GM12878 (cell line): ENCODE results near the gene KRT75. TPM values are rescaled to one million over a fixed set of nuclear protein-coding genes. Genes with fewer than 3 reads are reported as not detected.

Experiments
- ATAC-seq: fragments of 200-7000 bp; cut with Tn5 transposase; 3 replicates; pipeline ENCODE4 v1.9.1; 2020; ENCODE audit warnings: mild to moderate bottlenecking, moderate library complexity
- BruUV-seq: library from RNA; stranded (reverse); fragments of 400-500 nt; replicated peaks from 2 replicates; lab custom pipeline; 2021; lab: Mats Ljungman, UMichigan
- CTCF ChIA-PET: fragments of 300-600 bp; sonication (Branson Sonifier 250); formaldehyde crosslinking; extraction: SDS; loops from one replicate; lab custom pipeline; 2021; ENCODE audit warnings: inconsistent platforms; lab: Yijun Ruan, JAX
- POLR2A ChIA-PET: fragments of 350-600 bp; formaldehyde crosslinking; extraction: SDS; loops from one replicate; lab custom pipeline; 2021; ENCODE audit warnings: inconsistent platforms; lab: Charles Lee
- RAD21 ChIA-PET: fragments of 300-600 bp; sonication (Branson Sonifier 250); formaldehyde crosslinking; loops from one replicate; lab custom pipeline; 2023; ENCODE audit warnings: antibody characterized with exemption; ENCODE audit not compliant: unreplicated experiment; lab: Charles Lee
- SMC1A ChIA-PET: fragments of 300-600 bp; sonication (Branson Sonifier 250); formaldehyde crosslinking; loops from one replicate; lab custom pipeline; 2023; ENCODE audit not compliant: unreplicated experiment, uncharacterized antibody; lab: Charles Lee
- DNase-seq: peaks from one replicate; pipeline ENCODE4 v3.0.0-alpha.2; 2011; ENCODE audit warnings: low read depth, low spot score
- FAIRE-seq: peaks from 3 replicates; lab custom pipeline; 2011; peaks lifted over from hg19 to GRCh38; lab: Jason Lieb, UNC
- H2AFZ ChIP-seq: 2 replicates; pipeline ENCODE4 v1.6.0; 2011; ENCODE audit warnings: low read depth, low read length, control low read depth; ENCODE audit not compliant: control insufficient read depth
- H3K27ac ChIP-seq: 2 replicates; pipeline ENCODE4 v1.5.1; 2011; ENCODE audit warnings: control low read depth; ENCODE audit not compliant: control insufficient read depth, insufficient read depth
- H3K27me3 ChIP-seq, 2 experiments: replicated peaks in 1 of 2; 2 replicates each; pipeline versions ENCODE4 v1.6.0 to v1.6.1; 2011; ENCODE audit warnings: low read length in 1 of 2; ENCODE audit not compliant: control insufficient read depth in 2 of 2, insufficient read depth in 2 of 2
- H3K36me3 ChIP-seq, 2 experiments: 2 replicates each; pipeline ENCODE4 v1.5.1; 2011; ENCODE audit warnings: low read length in 1 of 2; ENCODE audit not compliant: control insufficient read depth in 2 of 2, insufficient read depth in 2 of 2
- H3K4me1 ChIP-seq: 2 replicates; pipeline ENCODE4 v1.6.1; 2011; ENCODE audit warnings: mild to moderate bottlenecking, low read length, moderate library complexity, mixed read lengths; ENCODE audit not compliant: control insufficient read depth, insufficient read depth
- H3K4me2 ChIP-seq: 2 replicates; pipeline ENCODE4 v1.6.0; 2011; ENCODE audit warnings: control low read depth; ENCODE audit not compliant: control insufficient read depth, insufficient read depth
- H3K4me3 ChIP-seq: fragments of 200-600 bp; sonication (generic); 2 replicates; pipeline ENCODE4 v1.5.1; 2016
- H3K79me2 ChIP-seq: 2 replicates; pipeline ENCODE4 v1.6.0; 2011; ENCODE audit warnings: low read length; ENCODE audit not compliant: control insufficient read depth, insufficient read depth
- H3K9ac ChIP-seq: 2 replicates; pipeline ENCODE4 v1.8.0; 2011; ENCODE audit warnings: low read length, control low read depth, mixed read lengths; ENCODE audit not compliant: control insufficient read depth, insufficient read depth
- H3K9me3 ChIP-seq: replicated peaks from 3 replicates; pipeline ENCODE4 v1.5.1; 2011; ENCODE audit warnings: mild to moderate bottlenecking, low read length; ENCODE audit not compliant: control insufficient read depth, insufficient read depth
- H4K20me1 ChIP-seq: 2 replicates; pipeline ENCODE4 v1.6.0; 2011; ENCODE audit not compliant: control insufficient read depth, insufficient read depth
- BACH1 ChIP-seq: fragments of 450-650 bp; IDR thresholded peaks from 2 replicates; pipeline ENCODE4 v1.6.1; 2017; ENCODE audit warnings: mild to moderate bottlenecking, borderline replicate concordance
- FOXK2 ChIP-seq: fragments of 450-650 bp; IDR thresholded peaks from 2 replicates; pipeline ENCODE4 v1.6.1; 2017; ENCODE audit warnings: mild to moderate bottlenecking, moderate library complexity
- FOXM1 ChIP-seq: IDR thresholded peaks from 2 replicates; pipeline ENCODE4 v1.6.1; 2012; ENCODE audit warnings: low read depth, mild to moderate bottlenecking, inconsistent platforms, low read length, moderate library complexity
- IKZF2 ChIP-seq, 2 experiments: fragments of 450-650 bp; IDR thresholded peaks; 2 replicates each; pipeline ENCODE4 v1.6.1; 2017; ENCODE audit warnings: mild to moderate bottlenecking in 2 of 2, moderate library complexity in 2 of 2
- IRF4 ChIP-seq: IDR thresholded peaks from 2 replicates; pipeline ENCODE4 v1.6.1; 2011; ENCODE audit warnings: low read depth, low read length
- MYB ChIP-seq: fragments of 150-350 bp; IDR thresholded peaks from 2 replicates; pipeline ENCODE4 v1.6.1; 2014; ENCODE audit warnings: mild to moderate bottlenecking, low read depth, low read length, borderline replicate concordance
- NR2C1 ChIP-seq: fragments of 450-650 bp; IDR thresholded peaks from 2 replicates; pipeline ENCODE4 v1.6.1; 2017; ENCODE audit warnings: antibody characterized with exemption, mild to moderate bottlenecking, moderate library complexity
- NRF1 ChIP-seq: conservative IDR thresholded peaks from 2 replicates; pipeline ENCODE4 v1.6.1; 2011; ENCODE audit warnings: mild to moderate bottlenecking, low read depth, low read length, improper control_type of control experiment
- POLR2A ChIP-seq: IDR thresholded peaks from 2 replicates; pipeline ENCODE4 v1.6.1; 2011; ENCODE audit warnings: low read depth, mild to moderate bottlenecking, low read length
- SMAD5 ChIP-seq: IDR thresholded peaks from 2 replicates; pipeline ENCODE4 v1.6.1; 2016; ENCODE audit warnings: antibody characterized with exemption, low read depth
- WGBS: methylation state at CpG from one replicate; pipeline ENCODE4 v1.1.6; 2016; ENCODE audit warnings: low lambda C conversion rate; ENCODE audit not compliant: insufficient replicate concordance, insufficient coverage; ENCODE audit errors: missing lambda C conversion rate; 5-methylcytosine and 5-hydroxymethylcytosine counted together
- in situ Hi-C: fragments of 300-500 bp; cut with MboI; formaldehyde crosslinking; loops from 9 replicates; pipeline ENCODE4 v1.14.3; 2018; ENCODE audit warnings: mixed read lengths
- intact Hi-C: fragments of 100-400 bp; cut with micrococcal nuclease; formaldehyde crosslinking; loops from one replicate; pipeline ENCODE4 v1.14.2; 2022; ENCODE audit not compliant: unreplicated experiment
- polyA plus RNA-seq, 11 experiments: library from polyadenylated mRNA; depleted of rRNA in 4 of 11; unstranded in 6 of 11; stranded (reverse) in 5 of 11; fragments of >200 nt; fragmentation: Nextera tagmentation in 4 of 11; fragmentation: Illumina TruSeq in 1 of 11; extraction: Ambion mirVana in 4 of 11; extraction: Trizol in 1 of 11; gene quantifications; 1 replicate in 1 of 11; 2 replicates in 10 of 11; pipeline versions ENCODE4 v1.2.1 to v1.2.3, GENCODE V29; 2011 to 2016; ENCODE audit warnings: inconsistent platforms in 2 of 11, missing spikeins in 2 of 11, low read depth in 1 of 11
- total RNA-seq, 4 experiments: library from RNA; depleted of rRNA in 3 of 4; stranded (reverse); fragments of >200 nt in 3 of 4; fragmentation: Illumina TruSeq in 1 of 4; extraction: Trizol in 1 of 4; gene quantifications; 2 replicates each; pipeline versions ENCODE4 v1.2.1 to v1.2.3, GENCODE V29; 2013 to 2021
- TF ChIP-seq, protein P1 (sequence below): fragments of 450-650 bp; IDR thresholded peaks from 2 replicates; pipeline ENCODE4 v1.6.1; 2016; ENCODE audit warnings: mild to moderate bottlenecking, moderate library complexity, borderline replicate concordance

KRT75 gene
- total and polyA plus RNA-seq, 10 of the 15 experiments (the other 5 are each of a cell fraction or from before 2014, with no cell fraction given) = not detected

DNA sequence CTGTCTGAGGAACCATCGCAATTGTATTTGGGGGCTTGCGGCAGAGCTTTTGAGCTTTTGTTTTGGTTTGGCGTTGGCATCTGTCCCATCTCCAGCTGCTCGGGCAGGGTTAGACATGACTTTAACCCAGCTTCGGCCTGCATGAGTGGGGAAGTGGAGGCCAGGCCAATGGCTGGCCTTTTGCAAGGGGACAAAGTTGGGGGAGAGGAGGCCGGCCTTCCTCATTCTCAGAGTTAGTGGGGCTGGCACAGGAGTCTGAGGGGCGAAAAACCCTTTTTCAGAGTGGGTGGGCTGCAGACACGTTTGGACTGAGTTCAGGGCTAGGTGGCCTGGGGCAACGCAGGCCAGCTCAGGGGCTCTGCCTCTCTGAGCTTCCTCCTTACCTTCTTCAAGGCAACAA is 33.3 kb downstream of the KRT75 start:
- DNase-seq (no peak), ATAC-seq (no peak), FAIRE-seq (no peak)
- Histone ChIP-seq H3K9me3 (no peaks in the 10 kb centered on the region), H3K36me3 (no peaks in the 10 kb centered on the region), H4K20me1 (no peaks in the 10 kb centered on the region), H3K9ac (no peak overlapping the region), H3K79me2 (no peaks in the 10 kb centered on the region), H2AFZ (no peak overlapping the region), H3K27ac (no peak overlapping the region), H3K4me1 (no peaks in the 10 kb centered on the region), H3K27me3 (no peaks in the 10 kb centered on the region; a peak in 1 of 4 replicates), H3K4me3 (no peak overlapping the region), H3K4me2 (no peak overlapping the region)
- RAD21 ChIA-PET = no interaction called here
- in situ Hi-C loops (no loop called here), intact Hi-C loops (no loop called here)
- CTCF ChIA-PET = interaction anchor here (1.4 kb wide), 1 partner anchor 27 kb away, joined by 4 read pairs; no protein-coding TSS in a partner anchor
- TF ChIP-seq POLR2A = no peak
- no peak for TF ChIP-seq IKZF2 (IDR thresholded peaks at IDR 0.05)
- TF ChIP-seq, protein P1, sequence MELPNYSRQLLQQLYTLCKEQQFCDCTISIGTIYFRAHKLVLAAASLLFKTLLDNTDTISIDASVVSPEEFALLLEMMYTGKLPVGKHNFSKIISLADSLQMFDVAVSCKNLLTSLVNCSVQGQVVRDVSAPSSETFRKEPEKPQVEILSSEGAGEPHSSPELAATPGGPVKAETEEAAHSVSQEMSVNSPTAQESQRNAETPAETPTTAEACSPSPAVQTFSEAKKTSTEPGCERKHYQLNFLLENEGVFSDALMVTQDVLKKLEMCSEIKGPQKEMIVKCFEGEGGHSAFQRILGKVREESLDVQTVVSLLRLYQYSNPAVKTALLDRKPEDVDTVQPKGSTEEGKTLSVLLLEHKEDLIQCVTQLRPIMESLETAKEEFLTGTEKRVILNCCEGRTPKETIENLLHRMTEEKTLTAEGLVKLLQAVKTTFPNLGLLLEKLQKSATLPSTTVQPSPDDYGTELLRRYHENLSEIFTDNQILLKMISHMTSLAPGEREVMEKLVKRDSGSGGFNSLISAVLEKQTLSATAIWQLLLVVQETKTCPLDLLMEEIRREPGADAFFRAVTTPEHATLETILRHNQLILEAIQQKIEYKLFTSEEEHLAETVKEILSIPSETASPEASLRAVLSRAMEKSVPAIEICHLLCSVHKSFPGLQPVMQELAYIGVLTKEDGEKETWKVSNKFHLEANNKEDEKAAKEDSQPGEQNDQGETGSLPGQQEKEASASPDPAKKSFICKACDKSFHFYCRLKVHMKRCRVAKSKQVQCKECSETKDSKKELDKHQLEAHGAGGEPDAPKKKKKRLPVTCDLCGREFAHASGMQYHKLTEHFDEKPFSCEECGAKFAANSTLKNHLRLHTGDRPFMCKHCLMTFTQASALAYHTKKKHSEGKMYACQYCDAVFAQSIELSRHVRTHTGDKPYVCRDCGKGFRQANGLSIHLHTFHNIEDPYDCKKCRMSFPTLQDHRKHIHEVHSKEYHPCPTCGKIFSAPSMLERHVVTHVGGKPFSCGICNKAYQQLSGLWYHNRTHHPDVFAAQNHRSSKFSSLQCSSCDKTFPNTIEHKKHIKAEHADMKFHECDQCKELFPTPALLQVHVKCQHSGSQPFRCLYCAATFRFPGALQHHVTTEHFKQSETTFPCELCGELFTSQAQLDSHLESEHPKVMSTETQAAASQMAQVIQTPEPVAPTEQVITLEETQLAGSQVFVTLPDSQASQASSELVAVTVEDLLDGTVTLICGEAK = no peak
- TF ChIP-seq FOXM1 = no peak
- TF ChIP-seq BACH1 = no peak
- no peak for TF ChIP-seq NRF1
- TF ChIP-seq FOXK2 = no peak
- no peak for TF ChIP-seq MYB
- no peak for TF ChIP-seq SMAD5
- TF ChIP-seq NR2C1 = no peak
- TF ChIP-seq IRF4 = no peak
- 37% methylated on average over 9 of the region's 9 CpGs for WGBS
- SMC1A ChIA-PET = no interaction called here
- POLR2A ChIA-PET = no interaction called here
- BruUV-seq = no TSS peak
